ENCODE data around the gene SBK3.
"Not testable (repeated sequence)": the region's sequence is repeated elsewhere in the genome, so short reads cannot be mapped to it uniquely, and the experiment has no call there.

The SBK3 gene

DNA sequence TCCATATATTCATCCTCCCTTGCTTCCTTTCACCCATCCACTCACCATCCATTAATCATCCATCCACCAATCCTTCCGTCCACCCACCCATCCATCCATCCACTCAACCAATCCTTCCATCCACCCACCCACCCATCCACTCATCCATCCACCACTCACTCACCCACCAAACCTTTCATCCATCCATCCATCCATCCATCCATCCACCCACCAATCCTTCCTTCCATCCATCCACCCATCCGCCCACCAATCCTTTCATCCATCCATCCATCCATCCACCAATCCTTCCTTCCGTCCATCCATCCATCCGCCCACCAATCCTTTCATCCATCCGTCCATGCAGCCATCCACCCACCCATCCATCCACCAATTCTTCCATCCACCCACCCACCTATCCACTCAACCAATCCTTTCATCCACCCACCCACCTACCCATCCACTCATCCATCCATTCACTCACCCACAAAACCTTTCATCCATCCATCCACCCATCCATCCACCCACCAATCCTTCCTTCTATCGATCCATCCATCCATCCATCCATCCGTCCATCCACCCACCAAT is 3.0 kb downstream of the SBK3 start:
- in situ Hi-C loops (cut with MboI; ENCODE audit: low sequenced_read_pairs) = no loop called here

DNA sequence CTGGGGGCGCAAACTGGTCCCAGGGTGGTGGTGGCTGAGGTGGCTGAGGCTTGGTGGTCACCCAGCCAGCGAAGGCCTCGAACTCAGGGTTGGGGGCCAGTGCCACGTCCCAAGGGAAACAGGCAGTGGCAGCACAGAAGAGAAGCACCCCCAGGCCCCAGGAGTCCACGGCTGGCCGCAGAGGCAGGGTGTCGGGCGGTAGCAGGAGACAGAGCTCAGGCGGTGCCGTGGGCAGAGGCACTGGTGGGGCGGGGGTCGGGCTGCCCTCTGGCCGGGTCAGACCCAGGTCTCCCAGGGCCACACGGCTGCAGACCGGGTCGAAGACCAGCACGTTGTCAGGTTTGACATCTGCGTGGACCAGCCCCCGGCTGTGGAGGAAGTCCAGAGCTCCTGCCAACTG is 4.3 kb downstream of the SBK3 start:
- in situ Hi-C loops (cut with MboI; ENCODE audit: low sequenced_read_pairs) = no loop called here

DNA sequence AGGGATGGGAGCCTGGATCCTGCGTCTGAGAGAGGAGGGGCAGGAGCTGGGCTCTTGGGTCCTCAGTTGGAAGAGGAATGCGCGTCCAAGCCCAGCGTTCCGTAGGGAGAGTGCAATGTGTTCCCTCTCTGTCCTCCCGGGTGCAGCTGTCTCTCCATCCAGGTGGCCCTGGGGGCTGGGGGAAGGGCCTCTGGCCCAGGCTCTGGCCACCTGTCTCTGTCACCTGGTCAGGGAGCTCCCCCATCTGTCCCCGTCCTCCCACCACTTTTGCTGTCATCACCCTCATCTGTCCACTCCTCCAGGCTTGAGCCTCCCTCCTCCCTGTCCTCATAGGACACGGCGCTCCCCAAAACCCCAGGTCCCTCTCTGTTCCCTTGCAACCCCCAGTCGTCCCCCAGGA is 4.7 kb downstream of the SBK3 start:
- in situ Hi-C loops (cut with MboI; ENCODE audit: low sequenced_read_pairs) = no loop called here

DNA sequence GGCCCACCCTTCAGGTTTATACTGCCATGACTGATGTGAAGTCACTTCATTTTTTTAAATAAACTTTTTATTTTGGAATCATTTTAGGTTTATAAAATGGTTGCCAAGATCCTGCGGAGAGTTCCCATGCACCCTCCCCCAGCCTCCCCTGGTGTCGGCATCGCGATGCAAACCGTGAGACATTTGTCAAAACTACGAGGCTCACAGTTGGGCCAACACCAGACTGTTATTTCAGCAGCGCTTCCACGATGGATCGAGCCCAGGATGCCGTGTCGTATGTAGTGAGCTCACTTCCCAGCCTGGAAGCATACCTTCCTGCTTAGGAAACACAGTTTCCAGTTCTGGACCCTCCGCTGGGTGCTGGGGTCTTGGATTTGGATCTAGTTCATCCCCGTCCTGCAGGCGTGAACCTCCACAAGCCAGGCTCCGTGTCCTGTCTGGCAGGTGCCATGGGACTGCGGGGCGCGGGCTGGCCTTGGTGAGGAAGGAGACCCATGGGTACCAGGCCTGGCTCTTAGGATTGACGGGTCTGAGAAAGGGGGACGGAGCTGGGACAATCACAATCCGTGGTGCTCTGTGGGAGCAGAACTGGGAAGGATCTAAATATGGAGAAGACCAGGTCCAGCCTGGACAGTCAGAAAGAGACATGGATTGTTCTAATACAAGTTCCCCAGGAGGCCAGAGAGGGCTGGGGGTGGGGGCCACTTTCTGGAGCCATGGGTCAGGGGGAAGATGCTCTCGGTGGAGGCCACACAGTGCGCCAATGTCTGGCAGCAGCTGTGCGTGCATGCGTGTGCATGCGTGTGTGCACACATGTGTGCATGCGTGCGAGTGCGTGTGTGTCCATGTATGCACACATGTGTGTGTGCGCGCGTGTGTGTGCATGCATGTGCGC is 6.0 kb downstream of the SBK3 start:
- in situ Hi-C loops (cut with MboI; ENCODE audit: low sequenced_read_pairs) = no loop called here

DNA sequence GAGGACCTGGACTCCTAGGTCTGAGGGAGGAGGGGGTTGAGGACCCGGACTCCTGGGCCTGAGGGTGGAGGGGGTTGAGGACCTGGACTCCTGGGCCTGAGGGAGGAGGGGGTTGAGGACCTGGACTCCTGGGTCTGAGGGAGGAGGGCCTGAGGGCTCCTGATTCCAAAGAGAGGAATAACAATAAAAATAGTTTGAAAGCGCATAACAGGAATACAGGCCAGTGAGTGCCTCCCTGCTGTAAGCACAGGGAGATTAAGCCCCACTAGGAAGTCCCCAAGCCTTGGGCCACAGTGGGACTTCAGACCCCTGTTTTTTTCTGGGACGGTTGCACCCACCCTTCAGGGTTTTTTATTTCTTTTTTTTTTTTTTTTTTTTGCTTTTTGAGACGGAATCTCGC is 7.2 kb downstream of the SBK3 start:
- in situ Hi-C loops (cut with MboI; ENCODE audit: low sequenced_read_pairs) = no loop called here

DNA sequence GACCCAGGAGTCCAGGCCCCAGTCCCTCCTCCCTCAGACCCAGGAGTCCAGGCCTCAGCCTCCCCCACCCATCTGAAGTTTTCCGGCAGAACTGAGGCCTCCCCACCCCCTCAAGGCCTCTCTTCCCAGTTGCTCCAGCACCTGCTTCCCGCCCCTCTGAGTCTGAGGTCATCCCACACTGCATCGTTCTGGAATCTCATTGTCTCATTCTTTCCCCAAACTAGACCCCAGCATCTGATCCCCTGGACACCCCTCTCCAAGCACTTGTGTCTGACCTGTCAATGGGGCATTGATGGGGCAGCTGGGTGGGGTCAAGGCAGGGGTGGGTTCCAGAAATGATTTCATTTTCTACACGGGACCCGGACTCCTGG is 7.6 kb downstream of the SBK3 start:
- in situ Hi-C loops (cut with MboI; ENCODE audit: low sequenced_read_pairs) = no loop called here

DNA sequence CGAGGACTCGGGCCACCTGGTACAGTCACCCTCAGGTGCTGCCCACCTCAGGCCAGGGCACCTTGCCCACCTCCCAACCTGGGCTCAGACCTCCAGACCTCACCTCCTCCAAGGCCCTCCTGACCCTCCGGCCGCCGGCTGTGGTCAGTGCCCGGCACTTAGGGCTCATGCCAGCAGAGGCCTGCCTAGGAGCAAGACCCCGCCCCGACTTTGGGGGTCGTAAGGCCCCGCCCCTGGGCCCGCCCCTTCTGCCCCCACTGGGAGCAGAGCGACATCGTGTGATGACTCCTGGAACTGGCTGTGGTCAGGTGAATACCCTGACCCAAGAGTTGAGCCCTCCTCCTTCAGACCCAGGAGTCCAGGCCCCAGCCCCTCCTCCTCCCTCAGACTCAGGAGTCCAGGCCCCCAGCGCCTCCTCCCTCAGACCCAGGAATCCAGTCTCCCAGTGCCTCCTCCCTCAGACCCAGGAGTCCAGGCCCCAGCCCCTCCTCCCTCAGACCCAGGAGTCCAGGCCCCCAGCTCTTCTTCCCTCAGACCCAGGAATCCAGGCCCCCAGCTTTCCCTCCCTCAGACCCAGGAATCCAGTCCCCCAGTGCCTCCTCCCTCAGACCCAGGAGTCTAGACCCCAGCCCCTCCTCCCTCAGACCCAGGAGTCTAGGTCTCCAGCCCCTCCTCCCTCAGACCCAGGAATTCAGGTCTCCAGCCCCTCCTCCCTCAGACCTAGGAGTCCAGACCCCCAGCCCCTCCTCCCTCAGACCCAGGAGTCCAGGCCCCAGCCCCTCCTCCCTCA is 8.2 kb downstream of the SBK3 start, which contains the start of gene SBK2:
Gene SBK2, minus strand, starts transcription at position 183 of the 790 bp plus-strand sequence. CDS start 839 bp downstream, outside the sequence.
- in situ Hi-C loops (cut with MboI; ENCODE audit: low sequenced_read_pairs) = no loop called here

DNA sequence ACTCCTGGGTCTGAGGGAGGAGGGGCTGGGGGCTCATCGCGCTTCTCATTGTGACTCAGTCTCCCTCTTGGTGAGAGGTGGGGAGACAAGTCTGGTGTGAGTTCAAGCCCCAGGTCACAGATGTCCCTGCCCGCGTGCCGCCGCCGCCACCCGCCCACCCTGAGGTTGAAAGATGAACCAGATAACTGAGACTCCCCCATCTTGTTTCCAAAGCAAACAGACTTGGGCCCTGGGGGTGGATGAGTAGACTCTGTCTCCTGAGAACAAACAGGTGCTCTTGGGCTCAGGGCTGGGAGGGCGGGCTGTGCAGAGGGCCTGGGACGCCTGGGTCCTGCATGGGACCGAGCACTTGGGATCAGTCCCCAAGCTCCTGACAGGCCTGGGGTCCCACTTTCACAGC is 9.0 kb downstream of the SBK3 start:
- in situ Hi-C loops (cut with MboI; ENCODE audit: low sequenced_read_pairs) = no loop called here

DNA sequence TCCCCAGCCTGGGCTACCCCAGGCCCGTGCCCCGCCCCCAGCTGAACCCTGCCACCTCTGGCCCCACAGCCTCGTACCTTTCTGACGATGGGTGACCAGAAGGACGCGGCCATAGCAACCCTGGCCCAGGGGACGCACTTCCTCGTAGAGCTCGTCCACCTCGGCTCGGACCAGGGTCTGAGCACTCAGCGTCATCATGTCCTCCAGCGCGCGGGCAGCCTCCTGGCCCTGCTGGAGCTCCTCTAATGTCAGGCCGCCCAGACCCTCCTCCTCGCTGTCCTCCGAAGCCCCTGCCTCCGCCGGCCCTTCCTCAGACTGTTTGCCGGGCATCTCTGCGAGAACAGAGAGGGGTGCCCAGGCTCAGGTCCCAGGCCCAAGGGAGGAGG is 9.4 kb downstream of the SBK3 start:
- in situ Hi-C loops (cut with MboI; ENCODE audit: low sequenced_read_pairs) = no loop called here

DNA sequence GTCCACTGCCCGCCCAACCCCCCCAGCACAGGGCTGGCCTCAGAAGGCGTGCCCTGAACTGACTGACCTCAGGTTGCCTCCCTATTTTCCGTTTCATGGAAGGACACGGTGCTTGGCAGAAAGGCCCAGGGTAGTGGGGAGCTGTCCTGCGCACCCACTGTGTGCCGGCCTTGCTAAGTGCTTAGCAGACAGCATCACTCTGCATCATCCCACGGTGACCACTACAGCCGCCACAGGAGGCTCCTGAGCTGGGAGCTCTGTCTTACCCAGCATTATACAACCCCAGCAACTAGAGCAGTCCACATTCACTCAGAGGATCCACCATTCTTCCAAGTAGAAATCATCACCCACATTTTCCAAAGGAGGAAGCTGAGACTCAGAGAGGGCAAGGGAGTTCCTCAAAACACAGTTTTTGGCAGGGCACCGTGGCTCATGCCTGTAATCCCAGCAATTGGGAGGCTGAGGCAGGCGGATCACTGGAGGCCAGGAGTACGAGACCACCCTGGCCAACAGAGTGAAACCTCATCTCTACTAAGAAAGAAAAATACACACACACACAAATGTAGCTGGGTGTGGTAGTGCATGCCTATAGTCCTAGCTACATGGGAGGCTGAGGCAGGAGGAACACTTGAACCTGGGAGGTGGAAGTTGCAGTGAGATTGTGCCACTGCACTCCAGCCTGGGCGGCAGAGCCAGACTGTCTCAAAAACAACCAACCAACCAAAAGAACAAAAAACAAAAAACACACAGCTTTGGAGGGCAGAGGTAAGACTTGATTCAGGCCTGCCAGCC is 10.0 kb downstream of the SBK3 start:
- in situ Hi-C loops (cut with MboI; ENCODE audit: low sequenced_read_pairs) = no loop called here

DNA sequence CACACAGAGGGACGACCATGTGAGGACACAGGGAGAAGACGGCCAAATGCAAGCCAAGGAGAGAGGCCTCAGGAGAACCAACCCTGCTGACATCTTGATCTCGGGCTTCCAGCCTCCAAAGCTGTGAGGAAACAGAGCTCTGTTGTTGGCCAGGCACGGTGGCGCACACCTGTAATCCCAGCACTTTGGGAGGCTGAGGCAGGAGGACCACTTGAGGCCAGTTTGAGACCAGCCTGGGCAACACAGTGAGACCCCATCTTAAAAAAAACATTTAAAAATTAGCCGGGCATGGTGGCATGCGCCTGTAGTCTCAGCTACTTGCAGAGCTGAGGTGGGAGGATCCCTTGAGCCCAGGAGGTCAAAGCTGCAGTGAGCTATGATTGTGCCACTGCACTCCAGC is 11.1 kb downstream of the SBK3 start:
- in situ Hi-C loops (cut with MboI; ENCODE audit: low sequenced_read_pairs) = not testable (repeated sequence)

DNA sequence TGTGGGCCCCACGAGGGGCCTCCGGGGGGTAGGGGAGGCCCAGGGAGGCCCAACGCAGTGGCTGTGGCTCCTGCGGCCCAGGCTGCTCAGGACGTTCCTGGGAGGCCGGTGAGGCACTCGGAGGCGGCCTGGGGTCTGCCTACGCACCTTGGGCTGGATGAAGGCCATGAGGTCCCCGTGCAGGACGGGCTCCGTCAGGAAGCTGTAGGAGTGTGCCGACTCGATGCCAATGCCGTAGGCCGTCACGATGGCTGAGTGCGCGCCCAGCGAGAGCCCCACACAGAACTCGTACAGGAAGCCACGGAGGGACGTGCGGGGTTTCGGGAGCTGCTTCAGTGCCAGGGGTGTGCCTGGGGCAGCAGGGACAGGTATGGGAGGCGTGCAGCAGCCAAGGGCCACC is 14.3 kb downstream of the SBK3 start:
- in situ Hi-C loops (cut with MboI; ENCODE audit: low sequenced_read_pairs) = no loop called here

DNA sequence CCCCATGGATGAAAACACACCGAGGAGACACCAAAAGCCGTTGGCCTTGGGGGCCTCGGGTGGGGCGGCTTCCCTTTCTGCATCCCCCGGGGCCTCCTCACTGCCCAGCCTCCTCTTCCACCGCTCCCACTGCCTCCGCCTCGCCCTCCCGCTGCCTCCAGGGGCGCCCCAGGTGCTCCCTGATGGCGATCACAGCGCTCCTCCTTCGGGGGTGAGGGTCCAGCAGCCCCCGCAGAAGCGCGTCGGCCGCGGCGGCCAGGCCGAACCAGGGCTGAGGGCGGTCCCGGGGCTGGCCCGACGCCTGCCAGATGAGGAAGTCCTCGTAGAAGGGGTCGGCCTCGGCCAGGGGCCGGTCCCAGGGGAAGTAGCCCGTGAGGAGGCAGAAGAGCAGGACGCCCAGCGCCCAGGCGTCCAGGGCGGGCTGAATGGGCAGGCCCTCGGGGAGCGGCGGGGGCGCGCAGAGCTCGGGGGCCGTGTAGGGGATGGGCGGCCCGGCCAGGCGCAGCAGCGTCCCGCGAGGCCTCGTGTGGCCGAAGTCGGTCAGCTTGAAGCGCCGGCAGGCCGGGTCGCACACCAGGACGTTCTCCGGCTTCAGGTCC is 15.6 kb downstream of the SBK3 start:
- in situ Hi-C loops (cut with MboI; ENCODE audit: low sequenced_read_pairs) = no loop called here

DNA sequence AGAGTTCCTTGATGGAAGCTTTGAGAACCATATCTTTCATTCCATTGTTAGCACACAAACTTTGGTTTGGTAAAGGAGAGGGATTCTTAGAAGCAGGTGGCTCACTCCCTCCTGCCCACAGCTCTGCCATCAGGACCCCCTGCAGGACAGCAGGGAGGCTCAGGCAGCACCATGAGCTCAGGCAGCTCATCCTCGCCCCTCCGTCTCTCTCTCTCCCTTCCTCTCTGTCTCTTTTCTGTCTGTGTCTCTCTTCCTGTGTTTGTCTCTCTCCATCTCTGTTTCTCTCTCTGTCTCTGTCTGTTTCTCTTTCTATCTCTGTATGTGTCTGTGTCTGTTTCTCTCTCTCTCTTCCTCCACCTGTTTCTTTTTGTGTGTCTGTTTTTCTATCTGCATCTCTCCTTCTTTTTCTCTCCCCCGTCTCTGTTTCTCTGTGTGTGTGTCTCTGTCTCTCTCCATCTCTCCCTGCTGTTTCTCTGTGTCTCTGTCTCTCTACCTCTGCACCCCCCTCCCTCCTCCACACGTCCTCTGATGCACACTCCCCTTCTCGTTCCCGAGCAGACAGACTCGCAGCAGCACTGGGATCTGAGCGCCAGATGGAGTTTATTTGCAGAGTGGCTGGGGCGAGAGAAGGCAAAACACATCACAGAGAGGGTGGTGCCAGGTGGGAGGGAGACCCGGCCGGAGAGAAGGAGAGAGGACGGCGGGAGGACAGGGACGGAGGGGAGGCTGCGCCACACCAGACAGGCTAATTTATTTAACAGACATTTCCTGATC is 17.1 kb downstream of the SBK3 start:
- in situ Hi-C loops (cut with MboI; ENCODE audit: low sequenced_read_pairs) = no loop called here

DNA sequence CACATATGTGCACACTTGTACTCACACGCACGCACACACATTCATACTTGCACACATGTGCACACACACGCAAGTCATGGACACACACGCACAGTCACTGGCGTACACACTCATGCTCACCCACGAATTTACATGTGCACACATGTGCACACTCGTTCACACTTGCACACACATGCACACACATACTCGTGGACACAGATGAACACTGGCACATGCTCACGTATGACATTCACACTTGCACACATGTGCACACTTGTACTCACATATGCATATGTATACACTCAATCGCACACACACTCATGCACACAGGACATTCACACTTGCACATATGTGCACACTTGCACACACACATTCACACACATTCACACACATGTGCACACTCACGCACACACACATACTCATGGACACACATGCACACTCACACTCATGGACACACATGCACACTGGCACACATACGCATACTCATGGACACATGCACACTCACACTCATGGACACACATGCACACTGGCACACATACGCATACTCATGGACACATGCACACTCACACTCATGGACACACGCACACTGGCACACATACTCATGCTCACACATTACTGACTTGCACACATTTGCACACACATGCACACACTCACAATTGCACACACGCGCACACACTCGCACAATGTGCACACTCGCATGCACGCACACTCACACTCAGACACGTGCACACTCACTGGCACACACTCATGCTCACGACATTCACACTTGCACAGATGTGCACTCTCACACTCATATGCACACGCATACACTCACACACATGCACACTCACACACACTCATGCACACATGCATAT is 17.9 kb downstream of the SBK3 start:
- in situ Hi-C loops (cut with MboI; ENCODE audit: low sequenced_read_pairs) = no loop called here

DNA sequence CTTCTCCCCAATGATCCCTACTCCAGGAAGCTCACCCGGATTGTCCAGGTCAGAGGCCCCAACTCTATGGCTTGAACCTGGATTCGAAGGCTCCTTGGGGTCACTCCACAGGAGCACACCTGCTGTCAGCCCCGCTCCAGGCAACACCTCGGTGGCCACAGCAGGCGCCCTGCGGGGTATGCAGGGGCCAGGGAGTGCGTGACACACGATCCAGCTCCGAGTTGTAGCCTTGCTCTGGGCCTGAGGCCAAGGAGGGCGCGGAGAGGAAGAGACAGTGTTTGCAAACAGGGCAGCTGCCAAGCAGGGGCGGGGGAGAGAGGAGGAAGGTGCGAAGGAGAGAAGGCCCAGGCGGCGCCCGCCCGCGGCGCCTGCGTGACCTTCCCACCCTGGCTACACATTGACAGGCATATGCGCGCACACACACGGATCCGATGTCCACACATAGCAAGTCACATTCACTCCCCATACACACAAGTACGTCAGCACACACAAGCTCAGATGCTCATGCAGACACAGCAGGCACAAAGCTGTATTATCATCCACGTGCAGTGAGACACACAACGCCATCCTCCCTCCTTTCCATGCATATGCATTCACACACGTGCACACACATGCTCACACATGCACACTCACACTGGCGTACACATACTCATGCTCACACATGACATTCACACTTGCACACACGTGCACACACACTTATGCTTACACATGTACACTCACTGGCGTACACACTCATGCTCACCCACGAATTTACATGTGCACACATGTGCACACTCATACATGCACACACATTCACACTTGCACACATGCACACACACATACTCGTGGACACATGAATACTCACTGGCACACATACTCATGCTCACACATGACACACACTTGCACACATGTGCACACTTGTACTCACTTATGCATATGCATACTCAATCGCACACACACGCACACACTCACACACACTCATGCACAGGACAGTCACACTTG is 18.8 kb downstream of the SBK3 start:
- in situ Hi-C loops (cut with MboI; ENCODE audit: low sequenced_read_pairs) = no loop called here

DNA sequence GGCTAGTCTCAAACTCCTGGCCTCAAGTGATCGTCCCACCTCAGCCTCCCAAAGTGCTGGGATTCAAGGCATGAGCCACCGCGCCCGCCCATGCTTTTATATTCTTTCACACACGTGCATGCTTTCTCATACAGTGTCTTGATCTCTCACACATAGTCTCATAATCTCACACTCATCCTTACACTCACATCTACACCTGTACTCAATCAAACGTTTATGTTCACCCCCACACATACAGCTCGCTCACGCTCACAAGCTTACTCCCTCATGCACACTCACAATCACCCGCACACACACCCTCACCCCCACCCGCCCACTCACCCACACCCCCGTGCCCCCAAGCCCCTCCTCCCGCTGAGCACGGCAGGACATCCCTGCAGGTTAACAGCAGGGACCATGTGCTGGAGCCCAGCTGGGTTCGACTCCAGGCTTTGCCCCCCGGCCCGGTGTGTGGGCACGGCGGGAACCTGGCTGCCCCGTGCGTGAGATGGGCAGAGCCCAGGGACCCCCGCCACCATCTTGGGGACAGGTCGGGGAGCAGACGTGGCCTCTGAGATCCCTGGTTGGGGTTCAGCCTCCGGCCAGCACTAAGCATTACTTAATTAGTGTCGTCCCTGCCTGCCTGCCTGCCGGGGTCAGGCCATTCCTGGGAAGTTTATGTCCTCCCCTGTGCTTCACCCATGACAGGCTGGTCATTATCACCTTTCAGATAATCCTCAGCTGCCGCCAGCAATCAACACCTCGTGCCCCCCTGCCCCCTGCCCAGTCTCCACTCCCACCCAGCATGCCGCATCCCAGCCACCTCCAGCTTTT is 19.8 kb downstream of the SBK3 start:
- in situ Hi-C loops (cut with MboI; ENCODE audit: low sequenced_read_pairs) = no loop called here

All from HL-60/S4 treated with retinoic acid at 250 ng/mL for 4 days and 3 days (cell line).